Measurements from ENCODE around the gene MID1.

The MID1 gene

GRCh38 chrX:10634392-10635161 lies 14.2 kb upstream of the MID1 start:
- no peak overlapping the region for H3K4me3 ChIP-seq (ENCODE audit: low read depth, low read length)
- TF ChIP-seq, protein P1, sequence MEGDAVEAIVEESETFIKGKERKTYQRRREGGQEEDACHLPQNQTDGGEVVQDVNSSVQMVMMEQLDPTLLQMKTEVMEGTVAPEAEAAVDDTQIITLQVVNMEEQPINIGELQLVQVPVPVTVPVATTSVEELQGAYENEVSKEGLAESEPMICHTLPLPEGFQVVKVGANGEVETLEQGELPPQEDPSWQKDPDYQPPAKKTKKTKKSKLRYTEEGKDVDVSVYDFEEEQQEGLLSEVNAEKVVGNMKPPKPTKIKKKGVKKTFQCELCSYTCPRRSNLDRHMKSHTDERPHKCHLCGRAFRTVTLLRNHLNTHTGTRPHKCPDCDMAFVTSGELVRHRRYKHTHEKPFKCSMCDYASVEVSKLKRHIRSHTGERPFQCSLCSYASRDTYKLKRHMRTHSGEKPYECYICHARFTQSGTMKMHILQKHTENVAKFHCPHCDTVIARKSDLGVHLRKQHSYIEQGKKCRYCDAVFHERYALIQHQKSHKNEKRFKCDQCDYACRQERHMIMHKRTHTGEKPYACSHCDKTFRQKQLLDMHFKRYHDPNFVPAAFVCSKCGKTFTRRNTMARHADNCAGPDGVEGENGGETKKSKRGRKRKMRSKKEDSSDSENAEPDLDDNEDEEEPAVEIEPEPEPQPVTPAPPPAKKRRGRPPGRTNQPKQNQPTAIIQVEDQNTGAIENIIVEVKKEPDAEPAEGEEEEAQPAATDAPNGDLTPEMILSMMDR (IDR thresholded peaks at IDR 0.05; ENCODE audit: low read depth, low read length): no peak
- no peak for TF ChIP-seq MYC (IDR thresholded peaks at IDR 0.05; ENCODE audit: low read depth, low read length)
- TF ChIP-seq MAX (IDR thresholded peaks at IDR 0.05; ENCODE audit: low read depth, low read length): no peak
- no peak for TF ChIP-seq POLR2A (IDR thresholded peaks at IDR 0.05; ENCODE audit: extremely low read depth, insufficient read length)
- no peak for DNase-seq (ENCODE audit: low read depth)

DNA sequence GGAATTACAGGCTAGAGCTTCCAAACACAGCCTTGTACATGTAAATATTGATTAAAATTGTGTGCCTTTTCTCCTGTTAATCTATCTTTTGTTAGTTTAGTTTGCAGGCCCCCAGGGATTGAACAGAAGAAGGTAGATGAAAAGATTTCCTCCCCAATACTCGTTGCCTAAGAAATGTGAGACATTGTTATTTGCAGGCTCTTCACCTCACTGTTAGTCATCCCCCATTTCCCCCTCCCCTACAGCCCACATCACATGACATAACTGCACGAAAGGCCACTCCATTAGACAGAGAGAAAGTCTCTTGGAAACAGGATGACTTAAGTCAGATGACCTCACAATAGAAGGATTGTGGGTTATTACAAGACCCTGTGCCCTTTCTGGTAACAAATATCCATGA lies 13.3 kb upstream of the MID1 start:
- DNase-seq (ENCODE audit: low read depth): peak; percentile 21
- TF ChIP-seq MYC (IDR thresholded peaks at IDR 0.05; ENCODE audit: low read depth, low read length) (no peak), MAX (IDR thresholded peaks at IDR 0.05; ENCODE audit: low read depth, low read length) (no peak), POLR2A (IDR thresholded peaks at IDR 0.05; ENCODE audit: extremely low read depth, insufficient read length) (no peak)
- TF ChIP-seq, protein P1 (IDR thresholded peaks at IDR 0.05; ENCODE audit: low read depth, low read length): no peak
- H3K4me3 ChIP-seq (ENCODE audit: low read depth, low read length): no peak overlapping the region

GRCh38 chrX:10631416-10632145 lies 11.2 kb upstream of the MID1 start:
- DNase-seq (ENCODE audit: low read depth): no peak
- TF ChIP-seq, protein P1 (IDR thresholded peaks at IDR 0.05; ENCODE audit: low read depth, low read length): no peak
- TF ChIP-seq POLR2A (IDR thresholded peaks at IDR 0.05; ENCODE audit: extremely low read depth, insufficient read length) (no peak), MYC (IDR thresholded peaks at IDR 0.05; ENCODE audit: low read depth, low read length) (no peak), MAX (IDR thresholded peaks at IDR 0.05; ENCODE audit: low read depth, low read length) (no peak)
- no peak overlapping the region for H3K4me3 ChIP-seq (ENCODE audit: low read depth, low read length)

- DNase-seq (ENCODE audit: low read depth): no peak
- TF ChIP-seq MAX (IDR thresholded peaks at IDR 0.05; ENCODE audit: low read depth, low read length): no peak
- TF ChIP-seq MYC (IDR thresholded peaks at IDR 0.05; ENCODE audit: low read depth, low read length): no peak
- TF ChIP-seq POLR2A (IDR thresholded peaks at IDR 0.05; ENCODE audit: extremely low read depth, insufficient read length): no peak
- TF ChIP-seq, protein P1 (IDR thresholded peaks at IDR 0.05; ENCODE audit: low read depth, low read length): no peak
- H3K4me3 ChIP-seq (ENCODE audit: low read depth, low read length): no peak overlapping the region
Observed at GRCh38 chrX:10630320-10630719, 9.9 kb upstream of the MID1 start.

DNA sequence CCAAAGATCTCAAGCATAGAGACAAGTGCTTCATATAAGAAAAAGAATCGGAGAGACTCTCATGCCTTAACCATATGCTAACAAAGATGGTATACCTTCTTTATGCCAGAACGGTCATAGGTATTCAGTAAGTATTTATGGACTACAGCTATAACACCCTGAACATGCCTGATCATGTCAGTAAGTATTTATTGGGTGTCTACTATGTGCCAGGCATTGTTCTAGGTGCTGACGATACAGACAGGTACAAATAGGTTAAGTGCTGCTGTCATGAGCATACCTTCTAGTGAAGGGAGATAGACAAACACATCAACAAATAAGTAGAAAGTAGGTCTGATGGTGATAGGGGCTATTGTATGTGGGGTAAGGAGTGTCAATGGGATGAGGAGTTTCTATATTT lies 9.5 kb upstream of the MID1 start:
- TF ChIP-seq POLR2A (IDR thresholded peaks at IDR 0.05; ENCODE audit: extremely low read depth, insufficient read length) (no peak), MAX (IDR thresholded peaks at IDR 0.05; ENCODE audit: low read depth, low read length) (no peak), MYC (IDR thresholded peaks at IDR 0.05; ENCODE audit: low read depth, low read length) (no peak)
- TF ChIP-seq, protein P1 (IDR thresholded peaks at IDR 0.05; ENCODE audit: low read depth, low read length): no peak
- DNase-seq (ENCODE audit: low read depth): no peak
- no peak overlapping the region for H3K4me3 ChIP-seq (ENCODE audit: low read depth, low read length)

All from NB4 (cell line).